Neural progenitor cell (in vitro differentiated cells): ENCODE results near the gene CCSER1. TPM values are rescaled to one million over a fixed set of nuclear protein-coding genes. Genes with fewer than 3 reads are reported as not detected.
"Not testable (repeated sequence)": the region's sequence is repeated elsewhere in the genome, so short reads cannot be mapped to it uniquely, and the experiment has no call there.

Experiments used
- DNase-seq: peaks from one replicate; pipeline ENCODE4 v3.0.0-alpha.2; 2016; ENCODE audit warnings: low spot score
- H2AFZ ChIP-seq: fragments of 200-600 bp; sonication (generic); replicated peaks from 2 replicates; pipeline ENCODE4 v1.6.1; 2016; ENCODE audit warnings: antibody characterized with exemption
- H3F3A ChIP-seq: fragments of 200-600 bp; sonication (generic); 2 replicates; pipeline ENCODE4 v1.6.1; 2016; ENCODE audit warnings: antibody characterized with exemption, low read depth
- H3K27ac ChIP-seq: fragments of 200-600 bp; sonication (generic); 2 replicates; pipeline ENCODE4 v1.5.1; 2016; ENCODE audit warnings: mild to moderate bottlenecking
- H3K27me3 ChIP-seq: fragments of 200-600 bp; sonication (generic); 2 replicates; pipeline ENCODE4 v1.6.1; 2016; ENCODE audit warnings: mild to moderate bottlenecking, moderate library complexity
- H3K36me3 ChIP-seq: fragments of 200-600 bp; sonication (generic); 2 replicates; pipeline ENCODE4 v1.5.1; 2016
- H3K4me1 ChIP-seq: fragments of 200-600 bp; sonication (generic); 2 replicates; pipeline ENCODE4 v1.6.1; 2016; ENCODE audit warnings: mixed run types
- H3K4me2 ChIP-seq: fragments of 200-600 bp; sonication (generic); 2 replicates; pipeline ENCODE4 v1.6.1; 2016
- H3K4me3 ChIP-seq: fragments of 200-600 bp; sonication (generic); 2 replicates; pipeline ENCODE4 v1.5.1; 2016
- H3K79me2 ChIP-seq: fragments of 200-600 bp; sonication (generic); 2 replicates; pipeline ENCODE4 v1.6.1; 2016; ENCODE audit warnings: low read depth
- H3K9ac ChIP-seq: fragments of 200-600 bp; sonication (generic); 2 replicates; pipeline ENCODE4 v1.6.1; 2016
- H3K9me3 ChIP-seq: fragments of 200-600 bp; sonication (generic); 2 replicates; pipeline ENCODE4 v1.5.1; 2016; ENCODE audit warnings: low read depth
- H4K20me1 ChIP-seq: fragments of 200-600 bp; sonication (generic); 2 replicates; pipeline ENCODE4 v1.6.1; 2016; ENCODE audit warnings: low read depth
- H3K27ac Mint-ChIP-seq: 3 replicates; pipeline ENCODE4 v1.8.0; 2021; ENCODE audit warnings: mixed read lengths
- H3K27me3 Mint-ChIP-seq: 2 replicates; pipeline ENCODE4 v1.8.0; 2022; ENCODE audit warnings: low read depth, mild to moderate bottlenecking, inconsistent platforms, moderate library complexity, mixed read lengths; ENCODE audit not compliant: insufficient read depth
- H3K36me3 Mint-ChIP-seq: 3 replicates; pipeline ENCODE4 v1.8.0; 2021; ENCODE audit warnings: mixed read lengths
- H3K4me1 Mint-ChIP-seq: 3 replicates; pipeline ENCODE4 v1.8.0; 2021; ENCODE audit warnings: mixed read lengths
- H3K4me3 Mint-ChIP-seq: 3 replicates; pipeline ENCODE4 v1.8.0; 2021; ENCODE audit warnings: mild to moderate bottlenecking, moderate library complexity, mixed read lengths
- H3K9me3 Mint-ChIP-seq: 3 replicates; pipeline ENCODE4 v1.8.0; 2020; ENCODE audit warnings: mixed read lengths
- CTCF ChIP-seq: fragments of 200-600 bp; sonication (generic); IDR thresholded peaks from 2 replicates; pipeline ENCODE4 v1.5.1; 2017; ENCODE audit warnings: antibody characterized with exemption, mild to moderate bottlenecking
- EZH2 ChIP-seq: fragments of 200-600 bp; sonication (generic); IDR thresholded peaks from 2 replicates; pipeline ENCODE4 v1.6.1; 2017; ENCODE audit warnings: antibody characterized with exemption, mild to moderate bottlenecking, moderate library complexity
- EZH2phosphoT487 ChIP-seq: fragments of 200-600 bp; sonication (generic); IDR thresholded peaks from 2 replicates; pipeline ENCODE4 v1.6.1; 2017; ENCODE audit warnings: antibody characterized with exemption
- total RNA-seq: library from RNA; depleted of rRNA; stranded (reverse); fragments of >200 nt; gene quantifications from 2 replicates; pipeline ENCODE4 v1.2.3, GENCODE V29; 2015; ENCODE audit warnings: low replicate concordance

CCSER1 gene
- total RNA-seq, 1 donor from 2014 or later: 0.77 TPM

- no peaks in the 10 kb centered on the region for H3K4me1 ChIP-seq
- no peaks in the 10 kb centered on the region for H3K9me3 ChIP-seq
- no peaks in the 10 kb centered on the region for H3K36me3 ChIP-seq
- no peaks in the 10 kb centered on the region for H3K27me3 ChIP-seq
- Mint-ChIP-seq H3K9me3 (peaks cover 7% of the 10 kb centered on the region), H3K4me1 (no peaks in the 10 kb centered on the region), H3K27ac (no peak overlapping the region), H3K4me3 (no peak overlapping the region), H3K27me3 (peaks cover 2% of the 10 kb centered on the region), H3K36me3 (no peaks in the 10 kb centered on the region)
- H3K79me2 ChIP-seq: no peaks in the 10 kb centered on the region
- H4K20me1 ChIP-seq: no peaks in the 10 kb centered on the region
- H3K4me2 ChIP-seq: no peak overlapping the region
- no peak overlapping the region for H2AFZ ChIP-seq
- no peak for DNase-seq
- no peaks in the 10 kb centered on the region for H3F3A ChIP-seq
- H3K4me3 ChIP-seq: no peak overlapping the region
- H3K9ac ChIP-seq: no peak overlapping the region
- no peak for TF ChIP-seq EZH2
- TF ChIP-seq EZH2phosphoT487: no peak
- no peak for TF ChIP-seq CTCF
- no peak overlapping the region for H3K27ac ChIP-seq
Observed at GRCh38 chr4:90476019-90476418, 348.8 kb downstream of the CCSER1 start.

GRCh38 chr4:90476586-90476985 is 349.4 kb downstream of the CCSER1 start:
- Histone ChIP-seq H3K4me3 (no peak overlapping the region), H3K9ac (no peak overlapping the region), H3K4me1 (no peaks in the 10 kb centered on the region), H4K20me1 (no peaks in the 10 kb centered on the region), H3F3A (no peaks in the 10 kb centered on the region), H2AFZ (no peak overlapping the region), H3K9me3 (no peaks in the 10 kb centered on the region), H3K36me3 (no peaks in the 10 kb centered on the region), H3K27me3 (no peaks in the 10 kb centered on the region), H3K4me2 (no peak overlapping the region), H3K27ac (no peak overlapping the region), H3K79me2 (no peaks in the 10 kb centered on the region)
- Mint-ChIP-seq H3K27ac (no peak overlapping the region), H3K4me3 (no peak overlapping the region), H3K36me3 (no peaks in the 10 kb centered on the region), H3K9me3 (peaks cover 7% of the 10 kb centered on the region), H3K27me3 (peaks cover 2% of the 10 kb centered on the region), H3K4me1 (no peaks in the 10 kb centered on the region)
- no peak for TF ChIP-seq CTCF
- TF ChIP-seq EZH2phosphoT487: no peak
- no peak for TF ChIP-seq EZH2
- DNase-seq: no peak

GRCh38 chr4:90484894-90485293 is 357.7 kb downstream of the CCSER1 start:
- not testable (repeated sequence) for H2AFZ ChIP-seq, H3K4me1 ChIP-seq, H3K27ac ChIP-seq, H3K9me3 ChIP-seq, H3K27me3 Mint-ChIP-seq, H3K79me2 ChIP-seq, H3K9ac ChIP-seq, DNase-seq, H3K4me3 Mint-ChIP-seq, H3K4me1 Mint-ChIP-seq, H3K27me3 ChIP-seq, H4K20me1 ChIP-seq, H3K36me3 Mint-ChIP-seq, H3F3A ChIP-seq, H3K36me3 ChIP-seq, H3K4me3 ChIP-seq, H3K27ac Mint-ChIP-seq, H3K4me2 ChIP-seq
- H3K9me3 Mint-ChIP-seq: peaks cover 13% of the 10 kb centered on the region

GRCh38 chr4:90486346-90486745 is 359.2 kb downstream of the CCSER1 start:
- no peaks in the 10 kb centered on the region for H3K4me1 ChIP-seq
- peaks cover 11% of the 10 kb centered on the region for H3K9me3 Mint-ChIP-seq
- H3K4me1 Mint-ChIP-seq: no peaks in the 10 kb centered on the region
- H3K4me3 ChIP-seq: no peak overlapping the region
- H3K4me2 ChIP-seq: no peak overlapping the region
- no peaks in the 10 kb centered on the region for H3K9me3 ChIP-seq
- H3K36me3 Mint-ChIP-seq: no peaks in the 10 kb centered on the region
- no peak overlapping the region for H3K4me3 Mint-ChIP-seq
- H3K27me3 Mint-ChIP-seq: no peaks in the 10 kb centered on the region
- TF ChIP-seq EZH2phosphoT487 (no peak), EZH2 (no peak), CTCF (no peak)
- no peaks in the 10 kb centered on the region for H3F3A ChIP-seq
- H3K27ac ChIP-seq: no peak overlapping the region
- no peak overlapping the region for H3K27ac Mint-ChIP-seq
- DNase-seq: no peak
- H3K79me2 ChIP-seq: no peaks in the 10 kb centered on the region
- no peak overlapping the region for H3K9ac ChIP-seq
- H3K36me3 ChIP-seq: no peaks in the 10 kb centered on the region
- H2AFZ ChIP-seq: no peak overlapping the region
- H4K20me1 ChIP-seq: no peaks in the 10 kb centered on the region
- no peaks in the 10 kb centered on the region for H3K27me3 ChIP-seq
